Activated CD4-positive, CD25-positive, alpha-beta regulatory T cell treated with anti-CD3 and anti-CD28 coated beads, Interleukin-2, amount 50 U/mL, for 24 hours (primary cell): ENCODE measurements around the gene WDR4.
"Not testable (repeated sequence)": the region's sequence is repeated elsewhere in the genome, so short reads cannot be mapped to it uniquely, and the experiment has no call there.

Experiments used
- ATAC-seq, 2 donors: fragments of 150-1000 bp; cut with Tn5 transposase; one replicate each; pipeline ENCODE4 v1.10.0; 2021; ENCODE audit warnings: mild to moderate bottlenecking in 1 of 2, moderate library complexity in 1 of 2

The WDR4 gene

GRCh38 chr21:42809577-42810475 lies 69.5 kb downstream of the WDR4 start:
- ATAC-seq: no peak

GRCh38 chr21:42809171-42809570 lies 70.2 kb downstream of the WDR4 start:
- ATAC-seq: no peak

- no peak for ATAC-seq
Observed at GRCh38 chr21:42807938-42808613, 71.3 kb downstream of the WDR4 start.

- not testable (repeated sequence) for ATAC-seq
Observed at GRCh38 chr21:42807293-42807895, 71.9 kb downstream of the WDR4 start.

GRCh38 chr21:42806509-42807140 lies 72.7 kb downstream of the WDR4 start:
- no peak for ATAC-seq

GRCh38 chr21:42801616-42802015 lies 77.7 kb downstream of the WDR4 start:
- not testable (repeated sequence) for ATAC-seq

GRCh38 chr21:42799948-42800347 lies 79.4 kb downstream of the WDR4 start:
- peak; percentile 9 to 30 for ATAC-seq

- peak; percentile 99 for ATAC-seq
Observed at GRCh38 chr21:42799516-42799915, 79.8 kb downstream of the WDR4 start.
